GM18511 (cell line): ENCODE results near the gene CCN2.
"Not testable (repeated sequence)": the region's sequence is repeated elsewhere in the genome, so short reads cannot be mapped to it uniquely, and the experiment has no call there.

ENCODE experiments used
- ATAC-seq: cut with Tn5 transposase; IDR thresholded peaks from one replicate; pipeline ENCODE4 v1.9.1; 2021; ENCODE audit warnings: mild to moderate bottlenecking, moderate library complexity; ENCODE audit not compliant: unreplicated experiment

CCN2 gene

GRCh38 chr6:131946992-131947955, 3.9 kb downstream of the CCN2 start:
- no peak for ATAC-seq

- no peak for ATAC-seq
Observed at GRCh38 chr6:131946404-131946991, 4.7 kb downstream of the CCN2 start.

GRCh38 chr6:131945971-131946370, 5.2 kb downstream of the CCN2 start:
- no peak for ATAC-seq

GRCh38 chr6:131937703-131938631, 13.2 kb downstream of the CCN2 start:
- ATAC-seq, result no peak

- no peak for ATAC-seq
Observed at GRCh38 chr6:131937226-131937625, 13.9 kb downstream of the CCN2 start.

GRCh38 chr6:131936156-131936555, 15.0 kb downstream of the CCN2 start:
- ATAC-seq, result no peak

GRCh38 chr6:131931063-131931750, 20.0 kb downstream of the CCN2 start:
- ATAC-seq, result no peak

GRCh38 chr6:131929976-131930375, 21.2 kb downstream of the CCN2 start:
- ATAC-seq, result no peak

- ATAC-seq, result no peak
Observed at GRCh38 chr6:131929264-131929663, 21.9 kb downstream of the CCN2 start.

- no peak for ATAC-seq
Observed at GRCh38 chr6:131924881-131925474, 26.2 kb downstream of the CCN2 start.

- peak; percentile 67 for ATAC-seq
Observed at GRCh38 chr6:131923356-131923755, 27.8 kb downstream of the CCN2 start.

GRCh38 chr6:131920656-131921055, 30.5 kb downstream of the CCN2 start:
- no peak for ATAC-seq

GRCh38 chr6:131918650-131919355, 32.4 kb downstream of the CCN2 start:
- no peak for ATAC-seq

GRCh38 chr6:131917763-131918649, 33.2 kb downstream of the CCN2 start:
- ATAC-seq, result no peak

- no peak for ATAC-seq
Observed at GRCh38 chr6:131917318-131917717, 33.9 kb downstream of the CCN2 start.

- ATAC-seq, result no peak
Observed at GRCh38 chr6:131916847-131917246, 34.3 kb downstream of the CCN2 start.

- not testable (repeated sequence) for ATAC-seq
Observed at GRCh38 chr6:131916091-131916796, 34.9 kb downstream of the CCN2 start.
